Measurements from ENCODE around the gene PDSS2.

Gene PDSS2

DNA sequence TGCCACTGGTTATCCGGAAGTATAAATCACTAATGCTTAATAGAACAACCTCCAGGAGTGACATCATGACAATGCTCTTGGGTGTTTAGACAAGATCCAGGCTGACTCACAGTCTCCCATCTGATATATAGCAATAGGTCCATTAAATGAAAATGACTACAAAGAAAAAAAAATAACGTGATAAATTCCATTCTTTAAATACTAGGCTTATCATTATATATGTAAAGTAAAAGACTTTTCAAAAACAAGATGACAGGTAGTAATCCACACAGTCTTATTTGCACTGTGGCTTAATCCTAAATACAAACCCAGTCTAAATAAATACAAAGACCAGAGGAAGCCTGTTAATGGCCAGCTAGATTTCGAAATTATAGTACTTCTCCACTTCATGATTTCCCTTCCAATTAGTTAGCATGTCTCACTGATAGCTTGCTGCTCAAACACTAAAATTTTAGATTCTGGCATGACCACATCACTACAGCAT lies 195.0 kb downstream of the PDSS2 start:
- DNase-seq = no peak

DNA sequence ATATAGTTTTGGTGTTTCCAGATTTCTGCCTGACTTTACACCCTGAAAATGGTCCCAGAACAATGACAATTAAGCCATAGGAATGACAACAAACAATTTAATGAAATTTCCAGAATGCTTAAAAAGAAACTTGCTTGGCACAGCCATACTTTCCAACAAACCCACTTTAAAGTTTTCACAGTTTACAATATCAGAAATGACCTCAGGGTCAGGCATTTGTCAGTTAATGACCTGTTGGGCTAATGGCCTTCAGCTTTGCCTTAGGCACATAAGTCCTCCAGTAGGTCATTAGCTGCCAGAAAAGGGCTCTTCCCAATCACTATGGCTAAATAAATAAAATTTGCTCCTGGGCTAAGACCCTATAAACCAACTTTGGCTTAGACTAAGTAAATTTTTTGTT lies 199.4 kb downstream of the PDSS2 start:
- no peak for DNase-seq

GRCh38 chr6:107248147-107248546 lies 211.2 kb downstream of the PDSS2 start:
- no peak for DNase-seq

- DNase-seq = no peak
Measured at GRCh38 chr6:107246972-107247615, 212.3 kb downstream of the PDSS2 start.

- no peak for DNase-seq
Measured at GRCh38 chr6:107246249-107246971, 213.0 kb downstream of the PDSS2 start.

- no peak for DNase-seq
Measured at GRCh38 chr6:107244742-107245480, 214.5 kb downstream of the PDSS2 start.

DNA sequence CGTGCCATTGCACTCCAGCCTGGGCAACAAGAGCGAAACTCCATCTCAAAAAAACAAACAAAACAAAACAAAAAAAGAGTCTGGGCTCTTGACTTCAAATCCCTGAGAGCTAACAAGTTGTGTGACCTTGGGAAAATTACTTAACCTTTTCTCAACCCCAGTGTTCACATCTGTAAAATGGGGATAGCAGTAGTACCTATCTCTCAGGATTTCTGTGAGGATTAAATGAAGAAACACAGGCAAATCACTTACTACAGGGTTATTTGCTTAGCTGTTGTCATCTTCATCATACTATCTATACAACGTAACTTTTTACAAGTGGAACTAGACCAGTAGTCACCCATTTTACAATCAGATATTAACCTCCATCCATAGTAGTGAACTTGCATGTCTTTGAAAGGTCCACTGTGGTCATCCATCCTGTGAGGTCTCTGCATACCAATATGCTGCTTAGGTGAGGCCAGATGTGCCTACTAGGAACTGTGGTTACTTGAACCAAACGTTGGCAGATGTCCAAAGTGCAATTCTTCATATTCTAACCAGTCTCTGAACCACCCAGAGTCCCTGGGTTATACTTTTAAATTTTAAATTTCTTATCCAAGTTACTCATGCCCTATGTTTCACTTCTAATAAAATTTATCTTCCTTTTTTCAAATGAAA lies 215.2 kb downstream of the PDSS2 start:
- no peak for DNase-seq

DNA sequence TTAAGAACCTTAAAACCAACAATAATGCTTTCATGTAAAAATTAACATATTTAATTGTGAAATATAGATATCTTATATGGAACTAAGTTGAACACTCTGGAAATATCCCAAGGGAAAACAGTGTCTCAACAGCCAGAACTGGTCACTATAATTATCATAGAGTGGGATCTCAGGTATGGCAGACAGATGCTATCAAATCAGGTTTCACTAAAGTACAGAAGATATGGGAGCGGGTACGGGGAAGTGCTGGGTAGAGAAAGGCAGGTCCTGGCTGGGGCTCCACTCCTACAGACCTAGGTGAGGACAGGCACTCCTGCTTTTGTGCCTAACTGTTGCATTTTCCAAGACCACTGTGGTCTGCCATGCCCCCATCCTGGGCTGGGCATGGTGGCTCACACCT lies 215.9 kb downstream of the PDSS2 start:
- no peak for DNase-seq

DNA sequence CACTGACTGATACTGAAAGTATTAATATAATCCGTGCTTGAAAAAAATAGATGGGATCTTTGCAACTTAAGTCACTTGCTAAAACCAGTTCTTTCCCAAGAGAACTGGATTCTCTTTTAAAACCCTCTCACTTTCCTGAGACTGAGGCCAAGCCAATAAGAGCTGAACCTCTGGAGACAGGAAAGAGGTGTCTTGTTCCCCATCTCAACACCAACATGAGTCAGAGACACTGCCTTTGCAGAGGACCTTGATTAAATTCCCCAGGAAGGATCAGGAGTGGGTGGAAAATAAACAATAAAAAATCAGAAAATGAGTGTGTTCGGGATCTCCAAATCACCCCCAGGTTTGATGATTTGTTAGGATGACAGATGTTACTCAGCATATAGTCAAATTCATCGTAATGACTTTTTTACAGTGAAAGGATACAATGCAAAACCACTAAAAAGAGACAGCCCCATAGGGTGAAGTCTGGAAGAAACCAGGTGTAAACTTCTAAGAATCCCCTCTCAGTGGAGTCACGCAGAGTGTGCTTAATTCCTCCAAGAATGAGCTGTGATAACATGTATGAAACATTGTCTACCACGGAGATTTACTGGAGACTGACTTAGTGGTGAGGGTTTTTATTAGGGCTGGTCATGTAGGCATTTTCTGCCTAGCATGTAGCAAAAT lies 221.2 kb downstream of the PDSS2 start:
- DNase-seq = no peak

DNA sequence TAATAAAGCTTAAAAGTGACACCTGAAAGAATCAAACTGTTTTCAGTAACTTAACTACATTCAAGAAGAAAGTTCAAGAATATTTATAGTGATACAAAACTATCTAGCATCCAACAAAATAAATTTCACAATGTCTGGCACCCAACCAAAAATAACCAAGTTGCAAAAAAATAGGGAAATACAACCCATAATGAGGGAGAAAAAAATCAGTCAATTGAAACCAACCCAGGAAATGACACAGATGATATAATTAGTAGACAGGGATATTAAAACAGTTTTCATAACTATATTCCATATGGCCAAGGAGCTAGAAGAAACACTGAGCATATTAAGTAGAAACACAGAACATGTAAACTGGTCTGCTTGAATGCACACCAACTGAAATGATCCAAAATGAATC lies 223.9 kb downstream of the PDSS2 start:
- DNase-seq = peak; percentile 48

DNA sequence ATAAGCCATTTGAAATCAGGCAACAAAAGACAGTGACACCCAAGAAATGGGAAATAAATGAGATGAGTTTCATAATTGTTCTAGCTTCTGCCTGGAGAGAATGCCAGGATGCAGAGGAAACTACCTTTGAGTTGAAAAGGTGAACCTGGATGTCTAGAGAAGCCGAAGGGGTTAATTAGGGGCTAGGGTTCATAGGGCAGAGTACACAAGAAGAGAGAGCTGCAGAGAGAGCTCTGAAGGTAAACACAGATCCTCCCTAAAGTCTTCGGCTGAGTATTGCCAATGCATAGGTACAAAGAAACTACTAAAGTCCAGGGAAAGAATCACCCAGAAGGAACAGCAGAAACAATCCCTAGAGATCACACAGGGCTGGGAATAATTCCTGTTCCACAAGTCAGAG lies 224.4 kb downstream of the PDSS2 start:
- no peak for DNase-seq

GRCh38 chr6:107231243-107231642 lies 228.1 kb downstream of the PDSS2 start:
- no peak for DNase-seq

DNA sequence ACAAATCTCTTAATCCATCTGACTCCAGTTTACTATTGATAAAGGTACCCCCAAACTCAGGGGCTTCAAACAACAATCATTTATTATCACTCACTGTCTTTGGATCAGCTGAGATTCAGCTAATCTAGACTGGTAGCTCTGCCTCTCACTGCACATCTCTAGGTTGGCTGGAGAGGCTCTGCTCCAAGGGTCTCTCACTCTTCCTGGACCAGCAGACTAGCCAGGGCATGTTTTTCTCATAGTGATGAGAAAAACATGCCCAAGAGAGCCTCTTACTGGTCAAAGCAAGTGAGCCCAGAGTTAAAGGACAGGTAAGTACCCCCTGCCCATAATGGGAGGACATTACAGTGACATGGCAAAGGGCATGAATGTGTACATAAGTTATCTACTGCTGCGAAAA lies 228.9 kb downstream of the PDSS2 start:
- DNase-seq = no peak

GRCh38 chr6:107230024-107230423 lies 229.3 kb downstream of the PDSS2 start:
- peak; percentile 27 for DNase-seq

- no peak for DNase-seq
Measured at GRCh38 chr6:107228754-107229153, 230.6 kb downstream of the PDSS2 start.

- no peak for DNase-seq
Measured at GRCh38 chr6:107221519-107221918, 237.8 kb downstream of the PDSS2 start.

DNA sequence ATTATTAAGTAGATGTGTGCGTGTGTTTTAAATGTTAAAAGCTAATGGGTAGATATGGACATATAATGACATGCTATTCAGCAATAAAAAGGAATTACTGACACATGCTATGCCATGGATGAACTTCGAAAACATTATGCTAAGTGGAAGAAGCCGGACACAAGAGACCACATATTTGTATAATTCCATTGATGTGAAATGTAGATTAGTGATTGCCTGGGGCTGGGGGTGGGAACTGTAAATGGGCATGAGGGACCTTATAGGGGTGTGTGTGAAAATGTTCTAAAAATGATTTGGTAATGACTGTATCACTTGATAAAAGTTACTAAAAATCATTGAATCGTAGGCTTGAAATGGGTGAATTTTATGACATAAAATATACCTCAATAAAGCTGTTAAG lies 239.5 kb downstream of the PDSS2 start:
- no peak for DNase-seq

DNA sequence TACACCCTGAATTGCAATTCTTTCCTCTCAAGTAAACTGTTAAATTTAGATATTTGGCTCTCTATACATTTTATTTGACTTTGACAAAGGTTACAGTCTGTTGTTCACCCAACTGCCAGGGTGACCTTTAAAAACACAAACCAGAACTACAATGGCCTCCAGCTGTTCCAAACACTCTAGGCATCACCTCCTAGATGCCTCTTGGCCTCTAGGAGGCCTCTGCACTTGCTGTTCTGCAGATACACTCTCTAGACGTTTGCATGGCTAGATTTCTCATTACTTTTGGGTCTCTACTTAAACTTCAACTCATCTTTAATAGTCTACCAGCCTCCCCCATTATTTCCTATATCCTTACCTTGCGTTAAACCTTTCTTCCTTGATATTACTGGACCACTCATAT lies 241.2 kb downstream of the PDSS2 start:
- no peak for DNase-seq

GRCh38 chr6:107217248-107217647 lies 242.1 kb downstream of the PDSS2 start:
- no peak for DNase-seq

GRCh38 chr6:107216197-107216933 lies 243.0 kb downstream of the PDSS2 start:
- no peak for DNase-seq

DNA sequence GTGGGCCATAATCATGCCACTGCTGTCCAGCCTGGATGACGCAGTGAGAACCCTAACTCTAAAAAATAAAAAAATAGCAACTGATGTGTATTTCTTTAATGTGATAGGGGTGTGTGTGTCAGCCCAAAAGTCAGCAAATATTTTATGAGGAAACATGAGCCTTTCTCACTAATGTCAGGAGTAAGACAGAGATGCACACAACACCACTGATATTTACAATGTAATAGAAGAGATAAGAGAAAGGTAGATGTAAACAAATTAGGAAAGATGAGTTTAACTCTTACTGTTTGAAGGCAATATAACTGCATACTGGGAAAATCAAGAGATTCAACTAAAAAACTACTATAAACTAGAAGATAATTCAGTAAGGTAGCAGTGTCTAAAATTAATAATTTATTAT lies 244.0 kb downstream of the PDSS2 start:
- DNase-seq = no peak

GRCh38 chr6:107214655-107215054 lies 244.7 kb downstream of the PDSS2 start:
- no peak for DNase-seq

All from MV-4-11 (cell line).